ENCODE data around the gene GAL3ST3. TPM values are rescaled to one million over a fixed set of nuclear protein-coding genes. Genes with fewer than 3 reads are reported as not detected.

The GAL3ST3 gene
- total and polyA plus RNA-seq, 2 of the 8 experiments (the other 6 are each of a cell fraction or from before 2014, with no cell fraction given) = 21.1 to 21.4 TPM

DNA sequence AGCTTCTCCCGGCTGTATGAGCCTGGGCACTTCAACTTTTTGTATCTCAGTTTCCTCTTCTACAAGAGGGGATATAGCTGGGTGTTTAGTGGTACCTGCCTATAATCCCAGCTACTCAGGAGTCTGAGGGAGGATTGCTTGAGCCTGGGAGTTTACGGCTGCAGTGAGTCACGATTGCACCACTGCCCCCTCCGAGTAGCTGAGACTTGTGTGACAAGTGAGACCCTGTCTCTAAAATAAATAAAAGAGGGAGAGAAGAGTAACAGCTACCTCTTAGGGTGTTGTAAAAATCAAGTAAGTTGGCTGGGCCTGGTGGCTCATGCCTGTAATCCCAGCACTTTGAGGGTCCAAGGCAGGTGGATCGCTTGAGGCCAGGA is 12.6 kb downstream of the GAL3ST3 start:
- Histone ChIP-seq H4K5ac (ENCODE audit: insufficient read length, low read depth, low read length) (no peak overlapping the region), H3K56ac (replicated peaks; ENCODE audit: insufficient read length, low read depth, low read length) (no peak overlapping the region), H3K4me3 (ENCODE audit: extremely low read depth in 1 of 4, insufficient read depth in 2 of 4, low read depth in 3 of 4, low read length in 4 of 4) (no peak overlapping the region), H3K14ac (ENCODE audit: insufficient read length) (no peak overlapping the region), H3K9me3 (ENCODE audit: insufficient read depth in 2 of 2, low read depth in 1 of 2, low read length in 1 of 2) (peaks cover 6 to 8% of the 10 kb centered on the region in 2 experiments), H2BK12ac (ENCODE audit: low read depth, low read length) (no peak overlapping the region), H3K4me2 (ENCODE audit: insufficient read depth in 1 of 2, low read depth in 2 of 2, low read length in 2 of 2) (no peak overlapping the region), H3K36me3 (ENCODE audit: control insufficient read depth in 2 of 4, insufficient read depth in 4 of 4, low read length in 3 of 4) (peaks cover 0 to under 1% (median 0%) of the 10 kb centered on the region in 4 experiments; a peak in 4 of 8 replicates), H2BK15ac (ENCODE audit: low read length) (no peak overlapping the region), H2BK120ac (replicated peaks; ENCODE audit: low read depth, low read length) (no peak overlapping the region), H3K79me2 (ENCODE audit: control insufficient read depth in 1 of 2, insufficient read depth in 2 of 2, low read length in 2 of 2) (no peaks in the 10 kb centered on the region), H4K8ac (ENCODE audit: extremely low read depth, insufficient read depth, low read length) (no peak overlapping the region), H4K91ac (replicated peaks; ENCODE audit: insufficient read length, low read length) (no peak overlapping the region), H2BK20ac (ENCODE audit: low read length) (no peak overlapping the region), H2AK5ac (ENCODE audit: low read depth, low read length) (no peak overlapping the region), H3K27ac (ENCODE audit: low read depth, low read length) (no peak overlapping the region), H3K9ac (replicated peaks in 1 of 4; ENCODE audit: extremely low read depth in 1 of 4, low read depth in 3 of 4, low read length in 3 of 4) (no peak overlapping the region), H3K79me1 (ENCODE audit: low read depth, low read length) (no peaks in the 10 kb centered on the region), H3K4ac (replicated peaks; ENCODE audit: insufficient read length, low read depth, low read length) (no peak overlapping the region), H4K20me1 (replicated peaks in 1 of 2; ENCODE audit: control insufficient read depth in 1 of 2, insufficient read depth in 2 of 2, low read length in 2 of 2) (no peaks in the 10 kb centered on the region), H2BK5ac (ENCODE audit: low read depth, low read length) (no peak overlapping the region), H3K18ac (ENCODE audit: extremely low read depth, low read length) (no peak overlapping the region), H3K4me1 (replicated peaks in 1 of 4; ENCODE audit: control insufficient read depth in 3 of 4, insufficient read depth in 4 of 4, low read length in 3 of 4) (no peaks in the 10 kb centered on the region), H3K27me3 (replicated peaks in 1 of 4; ENCODE audit: control insufficient read depth in 3 of 4, extremely low read depth in 1 of 4, insufficient read depth in 3 of 4, low read length in 3 of 4) (no peaks in the 10 kb centered on the region), H2AFZ (ENCODE audit: low read length) (no peak overlapping the region), H3K23ac (ENCODE audit: insufficient read length) (no peak overlapping the region), H3K23me2 (ENCODE audit: low read depth, low read length) (0 out of 2 replicates have a peak, but pooled peaks cover 2% of the 10 kb centered on the region)
- FAIRE-seq (no peak), DNase-seq (ENCODE audit: low read depth in 1 of 2, low spot score in 2 of 2) (no peak)
- ChIA-PET CTCF (ENCODE audit: partially characterized antibody) (interaction anchor here (0.9 to 7.1 kb wide), 6 partner anchors 9 to 99 kb away, joined by 3 to 39 read pairs (median 4); no protein-coding TSS in a partner anchor), POLR2A (ENCODE audit: partially characterized antibody) (interaction anchor here (0.9 to 1.7 kb wide), 2 partner anchors 8 to 16 kb away, joined by 5 to 8 read pairs; partner anchors contain the start of gene SF3B2)
- 90% methylated on average over 5 of the region's 5 CpGs; no CpG with 5 or more reads in 1 of the 2 experiments for WGBS, 2 experiments (ENCODE audit: extremely low coverage in 1 of 2, insufficient coverage in 1 of 2, insufficient read length in 1 of 2, insufficient replicate concordance in 2 of 2, low coverage in 1 of 2, low lambda C conversion rate in 2 of 2, missing lambda C conversion rate in 1 of 2)
- TF ChIP-seq SIX5 (IDR thresholded peaks at IDR 0.05; ENCODE audit: low read depth, low read length) (no peak), EGR1 (IDR thresholded peaks at IDR 0.05; ENCODE audit: borderline replicate concordance, low read depth, low read length) (no peak), CBX5 (IDR thresholded peaks at IDR 0.05; ENCODE audit: low read depth, low read length) (no peak), BRCA1 (IDR thresholded peaks at IDR 0.05; ENCODE audit: low read depth, low read length) (no peak), SRF (IDR thresholded peaks at IDR 0.05; ENCODE audit: low read depth, low read length) (no peak), ASH2L (IDR thresholded peaks at IDR 0.05; ENCODE audit: low read length) (no peak), CHD2 (IDR thresholded peaks at IDR 0.05; ENCODE audit: low read length) (no peak), TBP (IDR thresholded peaks at IDR 0.05; ENCODE audit: low read depth, low read length) (no peak), ATF2 (IDR thresholded peaks at IDR 0.05; ENCODE audit: low read length) (no peak), NRF1 (IDR thresholded peaks at IDR 0.05; ENCODE audit: low read depth, low read length) (no peak), JUN (IDR thresholded peaks at IDR 0.05; ENCODE audit: low read depth, low read length) (no peak), CBX8 (IDR thresholded peaks at IDR 0.05; ENCODE audit: borderline replicate concordance, low read depth, low read length) (no peak), NANOG (IDR thresholded peaks at IDR 0.05; ENCODE audit: insufficient read depth, low read depth, low read length, poor library complexity, severe bottlenecking) (no peak), TCF12 (IDR thresholded peaks at IDR 0.05; ENCODE audit: low read depth, low read length) (no peak)

Data from H1 (cell line).